Astrocyte (in vitro differentiated cells and primary cell): ENCODE results near the gene ELAVL2. TPM values are rescaled to one million over a fixed set of nuclear protein-coding genes. Genes with fewer than 3 reads are reported as not detected.

Source experiments
- DNase-seq: peaks from one replicate; pipeline ENCODE4 v3.0.0-alpha.2; 2010; ENCODE audit warnings: low read depth
- FAIRE-seq: peaks from 2 replicates; lab custom pipeline; 2011; peaks lifted over from hg19 to GRCh38; lab: Jason Lieb, UNC
- H2AFZ ChIP-seq: 2 replicates; pipeline ENCODE4 v1.6.0; 2012; ENCODE audit warnings: low read depth, low read length, inconsistent platforms
- H3K27ac ChIP-seq: 2 replicates; pipeline ENCODE4 v1.5.1; 2011; ENCODE audit warnings: low read depth, low read length, inconsistent platforms
- H3K27me3 ChIP-seq: 2 replicates; pipeline ENCODE4 v1.6.0; 2011; ENCODE audit warnings: low read length, inconsistent platforms; ENCODE audit not compliant: insufficient read depth
- H3K36me3 ChIP-seq: 2 replicates; pipeline ENCODE4 v1.5.1; 2011; ENCODE audit warnings: low read length, inconsistent platforms; ENCODE audit not compliant: insufficient read depth
- H3K4me1 ChIP-seq: 2 replicates; pipeline ENCODE4 v1.5.1; 2011; ENCODE audit warnings: low read length, inconsistent platforms; ENCODE audit not compliant: insufficient read depth
- H3K4me2 ChIP-seq: 2 replicates; pipeline ENCODE4 v1.6.0; 2012; ENCODE audit warnings: low read length, inconsistent platforms
- H3K4me3 ChIP-seq: 2 replicates; pipeline ENCODE4 v1.5.1; 2011; ENCODE audit warnings: low read depth, mild to moderate bottlenecking, low read length, inconsistent platforms; ENCODE audit not compliant: insufficient read depth
- H3K79me2 ChIP-seq: 2 replicates; pipeline ENCODE4 v1.6.0; 2012; ENCODE audit warnings: mild to moderate bottlenecking, low read length, inconsistent platforms; ENCODE audit not compliant: insufficient read depth
- H3K9ac ChIP-seq: 2 replicates; pipeline ENCODE4 v1.6.0; 2012; ENCODE audit warnings: mild to moderate bottlenecking, low read length, inconsistent platforms
- H3K9me3 ChIP-seq: 2 replicates; pipeline ENCODE4 v1.5.1; 2012; ENCODE audit warnings: low read depth, mild to moderate bottlenecking, low read length, inconsistent platforms; ENCODE audit not compliant: insufficient read depth
- H4K20me1 ChIP-seq: 2 replicates; pipeline ENCODE4 v1.6.0; 2012; ENCODE audit warnings: low read length, inconsistent platforms; ENCODE audit not compliant: insufficient read depth
- H3K27ac Mint-ChIP-seq: one replicate; pipeline ENCODE4 v1.8.0; 2021; ENCODE audit warnings: mild to moderate bottlenecking, mixed read lengths; ENCODE audit not compliant: unreplicated experiment
- H3K27me3 Mint-ChIP-seq: one replicate; pipeline ENCODE4 v1.8.0; 2021; ENCODE audit warnings: low read depth, mixed read lengths; ENCODE audit not compliant: unreplicated experiment
- H3K36me3 Mint-ChIP-seq: one replicate; pipeline ENCODE4 v1.8.0; 2021; ENCODE audit warnings: low read depth, mixed read lengths; ENCODE audit not compliant: unreplicated experiment
- H3K4me1 Mint-ChIP-seq: one replicate; pipeline ENCODE4 v1.8.0; 2021; ENCODE audit warnings: low read depth, mixed read lengths; ENCODE audit not compliant: unreplicated experiment
- H3K4me3 Mint-ChIP-seq: one replicate; pipeline ENCODE4 v1.8.0; 2021; ENCODE audit warnings: mild to moderate bottlenecking, moderate library complexity, mixed read lengths; ENCODE audit not compliant: unreplicated experiment
- H3K9me3 Mint-ChIP-seq: one replicate; pipeline ENCODE4 v1.8.0; 2021; ENCODE audit warnings: mild to moderate bottlenecking, mixed read lengths; ENCODE audit not compliant: unreplicated experiment
- EZH2 ChIP-seq: IDR thresholded peaks from 2 replicates; pipeline ENCODE4 v1.6.1; 2012; ENCODE audit warnings: mild to moderate bottlenecking, low read length, inconsistent platforms; ENCODE audit not compliant: insufficient read depth
- total RNA-seq: library from RNA; stranded (reverse); gene quantifications from 2 replicates; pipeline ENCODE4 v1.2.1, GENCODE V29; 2021
- TF ChIP-seq, protein P1 (sequence below): IDR thresholded peaks from 2 replicates; pipeline ENCODE4 v1.5.1; 2011; ENCODE audit warnings: low read depth, mild to moderate bottlenecking, inconsistent platforms, low read length, moderate library complexity; ENCODE audit not compliant: insufficient read depth

The ELAVL2 gene
- total RNA-seq, 1 donor from 2014 or later: 22.2 TPM

GRCh38 chr9:23811633-23812032 is 14.4 kb downstream of the ELAVL2 start:
- Histone ChIP-seq H3K4me1 (no peaks in the 10 kb centered on the region), H3K4me3 (no peak overlapping the region), H3K27ac (no peak overlapping the region), H3K36me3 (no peaks in the 10 kb centered on the region), H2AFZ (no peak overlapping the region), H3K4me2 (no peak overlapping the region), H4K20me1 (no peaks in the 10 kb centered on the region), H3K9me3 (no peaks in the 10 kb centered on the region), H3K9ac (no peak overlapping the region), H3K27me3 (no peaks in the 10 kb centered on the region), H3K79me2 (no peaks in the 10 kb centered on the region)
- DNase-seq (no peak), FAIRE-seq (no peak)
- H3K27ac Mint-ChIP-seq: no peak overlapping the region
- peaks cover 26% of the 10 kb centered on the region for H3K4me1 Mint-ChIP-seq
- H3K9me3 Mint-ChIP-seq: peaks cover 4% of the 10 kb centered on the region
- H3K4me3 Mint-ChIP-seq: no peak overlapping the region
- H3K36me3 Mint-ChIP-seq: peaks cover 3% of the 10 kb centered on the region
- no peak for TF ChIP-seq EZH2
- TF ChIP-seq, protein P1, sequence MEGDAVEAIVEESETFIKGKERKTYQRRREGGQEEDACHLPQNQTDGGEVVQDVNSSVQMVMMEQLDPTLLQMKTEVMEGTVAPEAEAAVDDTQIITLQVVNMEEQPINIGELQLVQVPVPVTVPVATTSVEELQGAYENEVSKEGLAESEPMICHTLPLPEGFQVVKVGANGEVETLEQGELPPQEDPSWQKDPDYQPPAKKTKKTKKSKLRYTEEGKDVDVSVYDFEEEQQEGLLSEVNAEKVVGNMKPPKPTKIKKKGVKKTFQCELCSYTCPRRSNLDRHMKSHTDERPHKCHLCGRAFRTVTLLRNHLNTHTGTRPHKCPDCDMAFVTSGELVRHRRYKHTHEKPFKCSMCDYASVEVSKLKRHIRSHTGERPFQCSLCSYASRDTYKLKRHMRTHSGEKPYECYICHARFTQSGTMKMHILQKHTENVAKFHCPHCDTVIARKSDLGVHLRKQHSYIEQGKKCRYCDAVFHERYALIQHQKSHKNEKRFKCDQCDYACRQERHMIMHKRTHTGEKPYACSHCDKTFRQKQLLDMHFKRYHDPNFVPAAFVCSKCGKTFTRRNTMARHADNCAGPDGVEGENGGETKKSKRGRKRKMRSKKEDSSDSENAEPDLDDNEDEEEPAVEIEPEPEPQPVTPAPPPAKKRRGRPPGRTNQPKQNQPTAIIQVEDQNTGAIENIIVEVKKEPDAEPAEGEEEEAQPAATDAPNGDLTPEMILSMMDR: no peak
- no peaks in the 10 kb centered on the region for H3K27me3 Mint-ChIP-seq

GRCh38 chr9:23803216-23803615 is 22.8 kb downstream of the ELAVL2 start:
- Mint-ChIP-seq H3K9me3 (no peaks in the 10 kb centered on the region), H3K36me3 (no peaks in the 10 kb centered on the region), H3K27ac (no peak overlapping the region), H3K4me3 (no peak overlapping the region), H3K27me3 (no peaks in the 10 kb centered on the region), H3K4me1 (no peaks in the 10 kb centered on the region)
- no peak overlapping the region for H3K4me3 ChIP-seq
- no peaks in the 10 kb centered on the region for H3K36me3 ChIP-seq
- H3K27me3 ChIP-seq: no peaks in the 10 kb centered on the region
- no peak overlapping the region for H3K4me2 ChIP-seq
- no peaks in the 10 kb centered on the region for H3K4me1 ChIP-seq
- no peak for FAIRE-seq
- H3K9me3 ChIP-seq: no peaks in the 10 kb centered on the region
- DNase-seq: no peak
- TF ChIP-seq, protein P1: no peak
- no peak for TF ChIP-seq EZH2
- no peak overlapping the region for H2AFZ ChIP-seq
- no peaks in the 10 kb centered on the region for H3K79me2 ChIP-seq
- no peak overlapping the region for H3K27ac ChIP-seq
- no peaks in the 10 kb centered on the region for H4K20me1 ChIP-seq
- H3K9ac ChIP-seq: no peak overlapping the region

DNA sequence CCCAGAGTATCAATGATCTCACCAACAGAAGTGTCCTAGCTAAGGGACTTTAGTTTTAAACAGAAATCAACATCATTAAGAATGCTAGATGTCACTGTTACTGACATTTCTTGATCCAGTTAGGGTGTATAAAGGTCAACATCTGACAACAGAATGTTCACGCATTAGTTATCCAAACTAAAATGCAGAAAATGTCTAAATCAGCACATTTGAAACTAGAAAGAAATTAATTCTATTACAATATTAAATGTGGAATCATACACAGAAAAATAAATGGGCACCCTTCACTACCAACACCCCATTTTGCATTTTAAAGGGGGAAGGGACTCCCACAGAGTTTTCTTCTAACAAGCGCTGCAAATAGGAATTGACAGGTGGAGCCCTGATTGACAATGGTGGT is 24.5 kb downstream of the ELAVL2 start:
- H3K4me2 ChIP-seq: no peak overlapping the region
- no peaks in the 10 kb centered on the region for H3K4me1 Mint-ChIP-seq
- H3K79me2 ChIP-seq: no peaks in the 10 kb centered on the region

More for the DNA sequence above, 24.5 kb downstream of the ELAVL2 start:
- Mint-ChIP-seq H3K27ac (no peak overlapping the region), H3K9me3 (peaks cover 1% of the 10 kb centered on the region), H3K36me3 (no peaks in the 10 kb centered on the region), H3K27me3 (no peaks in the 10 kb centered on the region), H3K4me3 (no peak overlapping the region)
- no peak overlapping the region for H3K27ac ChIP-seq
- no peak for FAIRE-seq
- no peaks in the 10 kb centered on the region for H3K27me3 ChIP-seq
- no peaks in the 10 kb centered on the region for H3K9me3 ChIP-seq
- no peak for DNase-seq
- H2AFZ ChIP-seq: no peak overlapping the region
- H4K20me1 ChIP-seq: no peaks in the 10 kb centered on the region
- H3K4me1 ChIP-seq: no peaks in the 10 kb centered on the region
- H3K4me3 ChIP-seq: no peak overlapping the region
- TF ChIP-seq, protein P1: no peak
- no peak overlapping the region for H3K9ac ChIP-seq
- no peaks in the 10 kb centered on the region for H3K36me3 ChIP-seq
